DMS 273 treated with DMSO at 0.1 percent for 48 hours (cell line): ENCODE measurements around the gene ZNF484.
"Not testable (repeated sequence)": the region's sequence is repeated elsewhere in the genome, so short reads cannot be mapped to it uniquely, and the experiment has no call there.

Experiments
- DNase-seq: peaks from one replicate; lab custom pipeline; 2025; lab: John Stamatoyannopoulos, UW

ZNF484 gene

GRCh38 chr9:92877531-92878430, at the start of gene ZNF484:
TSS of gene ZNF484 (minus strand) at chr9:92878038. CDS start at chr9:92875029, 3,009 bp downstream.
- peak; percentile 89 for DNase-seq

- no peak for DNase-seq
Observed at GRCh38 chr9:92920437-92920836, 42.6 kb upstream of the ZNF484 start.

DNA sequence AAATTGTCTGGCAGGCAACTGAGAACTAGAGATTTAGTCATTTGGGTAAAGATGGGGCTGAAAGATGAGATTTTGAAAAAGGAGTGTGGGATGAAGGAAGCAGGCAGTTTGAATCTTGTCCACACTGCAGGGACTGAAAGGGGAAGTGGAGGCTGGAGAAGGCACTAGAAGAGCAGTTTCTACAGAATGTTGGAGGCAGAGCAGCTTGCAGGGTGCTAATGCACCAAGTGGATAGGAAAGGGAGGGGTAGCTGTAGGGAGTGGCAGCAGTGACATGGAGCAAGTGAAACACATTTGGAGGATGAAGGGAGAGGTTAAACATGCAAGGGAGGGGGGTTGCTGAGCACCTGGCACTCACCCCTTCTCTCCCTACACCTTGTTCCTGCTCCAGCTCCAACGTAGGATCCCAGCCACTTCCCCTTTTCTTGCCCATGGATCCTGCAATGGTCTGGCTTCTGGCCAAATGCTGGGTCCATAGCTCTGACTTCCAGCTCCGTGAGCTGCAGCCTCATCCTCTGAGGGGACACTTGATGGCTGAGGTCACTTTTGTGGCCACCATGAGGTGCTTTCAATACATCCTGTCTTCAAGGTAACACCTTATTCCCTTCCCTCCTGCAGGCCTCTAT, 39.5 kb upstream of the ZNF484 start:
- no peak for DNase-seq

DNA sequence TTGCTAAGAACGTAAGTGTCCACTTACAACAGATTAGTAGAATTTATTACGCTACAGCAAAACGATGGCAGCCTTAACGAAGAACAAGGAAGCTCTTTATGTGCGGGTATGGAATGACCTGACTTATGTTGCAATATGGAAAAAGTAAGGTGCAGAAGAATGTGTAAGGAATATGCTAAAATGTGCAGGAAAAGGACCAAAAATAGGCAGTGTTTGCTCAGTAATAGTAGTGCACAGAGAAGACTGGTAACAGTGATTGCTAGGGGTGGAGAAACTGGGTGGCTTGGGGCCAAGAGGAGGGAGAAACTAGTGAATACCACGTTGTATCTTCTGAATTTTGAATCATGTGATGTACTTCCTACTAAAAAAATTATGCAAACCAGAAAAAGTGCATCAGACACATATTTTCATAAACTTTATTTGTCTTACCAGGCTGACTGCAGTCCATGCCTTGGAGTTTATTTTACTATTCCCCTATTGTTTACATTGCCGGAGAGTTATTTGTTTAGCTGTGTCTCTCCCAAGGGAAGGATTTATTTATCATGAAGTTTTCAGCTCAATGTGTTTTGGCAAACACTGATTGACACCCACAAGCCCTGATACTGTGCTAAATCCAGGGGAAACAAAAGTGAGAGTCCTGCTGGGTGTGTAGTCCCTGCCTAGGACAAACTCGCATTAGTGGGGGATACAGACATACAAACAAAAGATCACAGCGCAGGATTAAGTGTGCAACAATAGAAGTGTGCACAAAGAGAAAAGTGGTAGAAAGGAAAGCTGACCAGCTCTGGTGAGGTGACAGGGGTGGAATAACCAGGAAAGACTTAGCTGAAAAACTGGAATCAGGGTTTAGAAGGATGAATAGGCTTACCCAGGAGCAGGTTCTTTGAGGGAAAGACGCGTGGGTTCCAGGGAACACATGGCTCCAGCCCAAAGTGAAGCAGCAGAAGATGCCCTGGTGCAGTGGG, 34.0 kb upstream of the ZNF484 start:
- no peak for DNase-seq

DNA sequence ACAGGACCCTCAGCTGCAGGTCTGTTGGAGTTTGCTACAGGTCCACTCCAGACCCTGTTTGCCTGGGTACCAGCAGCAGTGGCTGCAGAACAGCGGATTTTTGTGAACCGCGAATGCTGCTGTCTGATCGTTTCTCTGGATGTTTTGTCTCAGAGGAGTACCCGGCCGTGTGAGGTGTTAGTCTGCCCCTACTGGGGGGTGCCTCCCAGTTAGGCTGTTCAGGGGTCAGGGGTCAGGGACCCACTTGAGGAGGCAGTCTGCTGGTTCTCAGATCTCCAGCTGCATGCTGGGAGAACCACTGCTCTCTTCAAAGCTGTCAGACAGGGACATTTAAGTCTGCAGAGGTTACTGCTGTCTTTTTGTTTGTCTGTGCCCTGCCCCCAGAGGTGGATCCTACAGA, 27.3 kb upstream of the ZNF484 start:
- DNase-seq = not testable (repeated sequence)

GRCh38 chr9:92897323-92897722, 19.5 kb upstream of the ZNF484 start:
- no peak for DNase-seq

- no peak for DNase-seq
Observed at GRCh38 chr9:92895812-92896436, 18.1 kb upstream of the ZNF484 start.

DNA sequence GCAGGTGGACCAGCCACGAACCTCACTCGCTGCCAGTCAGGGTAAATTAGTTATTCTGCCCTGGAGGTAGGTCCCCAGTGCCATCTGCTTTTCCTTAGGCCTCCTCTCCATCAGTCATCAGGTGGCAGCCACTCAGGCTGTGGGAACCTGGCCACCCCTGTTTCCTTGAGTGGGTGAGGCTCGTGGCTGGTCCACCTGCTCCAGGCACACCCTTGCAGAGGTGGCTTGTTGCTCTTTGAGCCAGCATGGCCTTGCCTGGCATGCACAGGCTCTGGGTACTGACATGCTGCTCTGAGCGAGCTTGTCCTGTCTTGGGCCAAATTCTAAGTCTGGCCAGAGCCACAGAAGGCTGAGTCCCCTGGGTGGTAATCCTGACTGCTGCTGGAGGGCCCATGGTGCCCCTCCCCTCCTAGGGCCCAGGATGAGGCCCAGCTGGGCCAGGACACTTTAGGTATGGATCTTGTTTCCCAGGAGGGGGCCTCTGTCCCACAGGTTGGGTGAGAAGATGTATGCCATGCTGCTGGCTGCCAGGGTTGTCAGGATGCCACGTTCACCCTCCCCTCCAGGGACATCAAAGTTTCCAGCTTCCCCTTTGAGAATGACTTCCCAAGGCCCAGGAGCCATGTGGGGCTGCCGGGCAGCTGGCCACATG, 17.0 kb upstream of the ZNF484 start:
- no peak for DNase-seq

DNA sequence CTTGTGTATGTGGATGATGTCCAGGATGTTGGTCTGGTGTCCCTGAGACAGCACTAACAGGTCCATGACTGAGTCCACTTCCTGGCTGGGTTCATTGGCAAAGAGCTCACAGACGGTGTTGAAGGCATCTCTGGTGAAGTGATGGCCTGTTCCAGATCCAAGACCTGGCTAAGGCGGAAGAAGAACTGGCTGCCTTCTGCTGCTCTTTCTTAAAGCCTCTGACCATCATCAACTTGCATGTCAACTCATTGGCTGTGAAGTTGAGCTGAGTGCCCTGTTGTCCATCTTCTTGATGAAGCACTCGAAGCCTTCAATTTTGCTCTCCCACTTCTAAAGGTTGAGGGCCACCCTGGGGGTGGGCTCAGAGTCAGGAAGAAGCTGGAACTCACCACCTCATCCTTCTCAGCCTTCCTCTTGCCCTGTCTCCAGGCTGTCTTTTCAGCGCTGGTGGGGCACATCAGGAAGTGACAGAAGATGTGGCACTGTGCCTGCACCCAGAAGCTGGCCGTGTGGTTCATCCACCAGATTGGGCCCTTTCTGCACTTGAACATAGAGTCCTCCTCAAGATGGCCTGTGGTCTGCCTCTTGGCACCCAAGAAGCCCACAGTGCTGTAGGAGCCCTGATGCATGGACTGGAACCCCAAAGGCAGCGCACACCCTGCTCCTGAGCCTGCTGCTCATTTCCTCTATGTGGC, 16.2 kb upstream of the ZNF484 start:
- DNase-seq = not testable (repeated sequence)

- not testable (repeated sequence) for DNase-seq
Observed at GRCh38 chr9:92892276-92892675, 14.4 kb upstream of the ZNF484 start.

DNA sequence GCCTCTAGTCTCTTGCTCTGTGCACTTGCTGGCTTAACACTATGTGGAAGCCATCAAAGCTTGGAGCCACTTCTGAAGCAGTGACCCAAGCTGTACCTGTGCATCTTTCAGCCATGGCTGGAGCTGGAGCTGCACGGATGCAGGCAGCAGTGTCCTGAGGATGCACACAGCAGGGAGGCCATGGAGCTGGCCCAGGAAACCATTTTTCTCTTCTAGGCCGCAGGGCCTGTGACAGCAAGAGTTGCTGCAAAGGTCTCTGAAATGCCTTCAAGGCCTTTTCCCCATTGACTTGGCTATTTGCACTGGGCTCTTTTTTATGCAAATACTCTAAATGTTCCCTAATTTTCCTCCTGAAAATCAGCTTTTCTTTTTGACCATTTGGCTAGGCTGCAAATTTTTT, 12.9 kb upstream of the ZNF484 start:
- DNase-seq = no peak

- DNase-seq = no peak
Observed at GRCh38 chr9:92887880-92888338, 10.1 kb upstream of the ZNF484 start.

GRCh38 chr9:92886846-92887610, 9.2 kb upstream of the ZNF484 start:
- not testable (repeated sequence) for DNase-seq

- DNase-seq = not testable (repeated sequence)
Observed at GRCh38 chr9:92883666-92884405, 6.0 kb upstream of the ZNF484 start.

DNA sequence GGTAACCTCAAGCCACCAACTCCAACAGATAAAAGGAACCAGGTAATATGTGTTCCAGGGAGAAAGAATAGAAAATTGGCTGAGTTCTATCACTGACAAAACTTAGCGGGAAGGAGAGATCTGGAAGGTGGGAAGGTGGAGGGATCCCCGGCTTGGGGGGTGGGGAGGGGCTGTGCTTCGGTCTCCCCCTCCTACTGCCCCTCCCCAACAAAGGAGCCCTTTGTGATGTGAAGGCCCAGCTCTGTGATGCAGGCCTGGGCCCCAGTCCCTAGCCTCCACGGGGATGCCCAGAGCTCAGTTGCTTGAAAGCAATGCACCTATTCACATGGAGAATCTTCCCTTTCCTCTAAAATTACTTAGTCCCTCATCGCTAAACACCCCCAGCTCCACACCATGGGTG, 4.4 kb upstream of the ZNF484 start:
- no peak for DNase-seq

DNA sequence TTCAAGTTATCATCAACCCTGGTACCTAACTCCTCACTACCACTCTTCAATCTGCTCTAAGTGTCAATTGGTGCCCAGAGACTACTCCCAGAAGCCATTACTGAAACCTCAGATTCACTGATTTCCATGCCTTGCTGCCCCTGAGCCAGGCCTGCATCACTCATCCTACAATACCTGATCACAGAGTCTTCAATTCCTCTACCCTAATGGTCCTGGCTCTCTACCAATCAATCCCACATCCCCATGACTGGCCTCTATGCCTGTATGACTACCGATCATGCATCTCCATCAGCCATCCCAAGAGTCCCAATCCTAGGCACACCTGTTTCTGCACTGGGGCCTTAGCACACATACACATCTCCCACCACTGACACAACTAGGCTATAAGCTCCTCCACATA, 2.5 kb downstream of the ZNF484 start:
- no peak for DNase-seq

DNA sequence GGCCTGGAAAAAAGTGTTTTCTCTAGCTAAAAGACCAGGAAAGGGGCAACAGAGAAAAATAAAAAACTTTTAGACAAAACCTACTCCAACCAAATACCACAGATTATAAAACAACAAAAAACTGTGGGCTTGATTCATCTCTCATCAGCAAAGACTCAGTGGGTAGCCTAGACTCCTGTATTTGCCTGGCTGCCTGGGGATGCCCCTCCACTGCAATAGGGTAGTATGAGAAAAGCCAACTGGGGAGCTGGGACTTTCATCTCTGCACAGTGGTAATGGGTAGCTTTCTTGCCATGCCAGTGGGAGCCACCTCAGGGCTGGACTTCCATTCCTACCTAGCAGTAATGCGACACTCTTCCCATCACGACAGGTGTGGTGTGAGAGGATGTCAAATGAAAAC, 7.5 kb downstream of the ZNF484 start:
- DNase-seq = no peak

DNA sequence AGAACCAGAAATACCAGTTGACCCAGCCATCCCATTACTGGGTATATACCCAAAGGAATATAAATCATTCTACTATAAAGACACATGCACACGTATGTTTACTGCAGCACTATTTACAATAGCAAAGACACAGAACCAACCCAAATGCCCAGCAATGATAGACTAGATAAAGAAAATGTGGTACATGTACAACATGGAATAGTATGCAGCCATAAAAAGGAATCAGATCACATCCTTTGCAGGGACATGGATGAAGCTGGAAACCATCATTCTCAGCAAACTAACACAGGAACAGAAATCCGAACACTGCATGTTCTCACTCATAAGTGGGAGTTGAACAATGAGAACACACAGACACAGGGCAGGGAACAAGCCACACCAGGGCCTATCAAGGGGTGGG, 11.2 kb downstream of the ZNF484 start:
- DNase-seq = not testable (repeated sequence)

DNA sequence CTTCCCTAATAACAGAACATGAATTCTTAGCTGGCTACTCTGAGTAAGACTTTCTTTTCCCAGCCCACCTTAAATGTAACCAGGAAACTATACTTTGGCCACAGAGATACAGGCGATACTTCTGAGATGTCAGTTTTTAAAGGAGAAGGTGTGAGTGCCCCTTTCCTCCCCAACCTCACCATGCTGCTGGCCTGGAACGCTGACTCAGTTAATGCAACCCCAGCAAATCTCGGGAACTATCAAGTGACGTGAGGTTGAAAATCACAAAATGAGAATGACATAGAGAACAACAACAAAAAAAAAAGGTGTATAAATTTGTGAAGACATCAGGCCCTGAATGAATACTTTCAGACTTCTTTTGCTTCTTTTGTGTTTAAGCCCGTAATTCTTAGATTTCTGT, 13.7 kb downstream of the ZNF484 start:
- no peak for DNase-seq
